ENCODE data around the gene EMX1. TPM values are rescaled to one million over a fixed set of nuclear protein-coding genes. Genes with fewer than 3 reads are reported as not detected.

Gene EMX1
- total RNA-seq, 1 donor from 2014 or later, result 8.2 TPM

DNA sequence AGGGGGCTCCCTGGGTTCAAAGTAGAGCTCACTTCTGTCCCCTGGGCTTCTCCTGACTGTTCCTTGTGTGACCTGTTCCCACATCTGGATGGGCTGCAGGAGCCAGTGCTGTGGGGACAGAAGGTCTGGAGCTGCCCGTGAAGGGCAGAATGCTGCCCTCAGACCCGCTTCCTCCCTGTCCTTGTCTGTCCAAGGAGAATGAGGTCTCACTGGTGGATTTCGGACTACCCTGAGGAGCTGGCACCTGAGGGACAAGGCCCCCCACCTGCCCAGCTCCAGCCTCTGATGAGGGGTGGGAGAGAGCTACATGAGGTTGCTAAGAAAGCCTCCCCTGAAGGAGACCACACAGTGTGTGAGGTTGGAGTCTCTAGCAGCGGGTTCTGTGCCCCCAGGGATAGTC, 15.5 kb downstream of the EMX1 start:
- TF ChIP-seq, protein P1, sequence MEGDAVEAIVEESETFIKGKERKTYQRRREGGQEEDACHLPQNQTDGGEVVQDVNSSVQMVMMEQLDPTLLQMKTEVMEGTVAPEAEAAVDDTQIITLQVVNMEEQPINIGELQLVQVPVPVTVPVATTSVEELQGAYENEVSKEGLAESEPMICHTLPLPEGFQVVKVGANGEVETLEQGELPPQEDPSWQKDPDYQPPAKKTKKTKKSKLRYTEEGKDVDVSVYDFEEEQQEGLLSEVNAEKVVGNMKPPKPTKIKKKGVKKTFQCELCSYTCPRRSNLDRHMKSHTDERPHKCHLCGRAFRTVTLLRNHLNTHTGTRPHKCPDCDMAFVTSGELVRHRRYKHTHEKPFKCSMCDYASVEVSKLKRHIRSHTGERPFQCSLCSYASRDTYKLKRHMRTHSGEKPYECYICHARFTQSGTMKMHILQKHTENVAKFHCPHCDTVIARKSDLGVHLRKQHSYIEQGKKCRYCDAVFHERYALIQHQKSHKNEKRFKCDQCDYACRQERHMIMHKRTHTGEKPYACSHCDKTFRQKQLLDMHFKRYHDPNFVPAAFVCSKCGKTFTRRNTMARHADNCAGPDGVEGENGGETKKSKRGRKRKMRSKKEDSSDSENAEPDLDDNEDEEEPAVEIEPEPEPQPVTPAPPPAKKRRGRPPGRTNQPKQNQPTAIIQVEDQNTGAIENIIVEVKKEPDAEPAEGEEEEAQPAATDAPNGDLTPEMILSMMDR (conservative IDR thresholded peaks at IDR 0.05; ENCODE audit: low read depth, low read length), result no peak
- H3K4me3 ChIP-seq (ENCODE audit: low read depth, low read length), result no peak overlapping the region
- DNase-seq (ENCODE audit: low read depth), result no peak

DNA sequence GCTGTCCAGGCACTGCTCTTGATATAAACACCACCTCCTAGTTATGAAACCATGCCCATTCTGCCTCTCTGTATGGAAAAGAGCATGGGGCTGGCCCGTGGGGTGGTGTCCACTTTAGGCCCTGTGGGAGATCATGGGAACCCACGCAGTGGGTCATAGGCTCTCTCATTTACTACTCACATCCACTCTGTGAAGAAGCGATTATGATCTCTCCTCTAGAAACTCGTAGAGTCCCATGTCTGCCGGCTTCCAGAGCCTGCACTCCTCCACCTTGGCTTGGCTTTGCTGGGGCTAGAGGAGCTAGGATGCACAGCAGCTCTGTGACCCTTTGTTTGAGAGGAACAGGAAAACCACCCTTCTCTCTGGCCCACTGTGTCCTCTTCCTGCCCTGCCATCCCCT, 15.9 kb downstream of the EMX1 start:
- no peak for DNase-seq (ENCODE audit: low read depth)
- TF ChIP-seq, protein P1 (conservative IDR thresholded peaks at IDR 0.05; ENCODE audit: low read depth, low read length), result no peak

DNA sequence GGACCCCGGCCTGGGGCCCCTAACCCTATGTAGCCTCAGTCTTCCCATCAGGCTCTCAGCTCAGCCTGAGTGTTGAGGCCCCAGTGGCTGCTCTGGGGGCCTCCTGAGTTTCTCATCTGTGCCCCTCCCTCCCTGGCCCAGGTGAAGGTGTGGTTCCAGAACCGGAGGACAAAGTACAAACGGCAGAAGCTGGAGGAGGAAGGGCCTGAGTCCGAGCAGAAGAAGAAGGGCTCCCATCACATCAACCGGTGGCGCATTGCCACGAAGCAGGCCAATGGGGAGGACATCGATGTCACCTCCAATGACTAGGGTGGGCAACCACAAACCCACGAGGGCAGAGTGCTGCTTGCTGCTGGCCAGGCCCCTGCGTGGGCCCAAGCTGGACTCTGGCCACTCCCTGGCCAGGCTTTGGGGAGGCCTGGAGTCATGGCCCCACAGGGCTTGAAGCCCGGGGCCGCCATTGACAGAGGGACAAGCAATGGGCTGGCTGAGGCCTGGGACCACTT, 16.4 kb downstream of the EMX1 start:
- H3K4me3 ChIP-seq (ENCODE audit: low read depth, low read length), result no peak overlapping the region
- no peak for DNase-seq (ENCODE audit: low read depth)
- TF ChIP-seq, protein P1 (conservative IDR thresholded peaks at IDR 0.05; ENCODE audit: low read depth, low read length), result no peak

More for the DNA sequence above, 15.9 kb downstream of the EMX1 start:
- H3K4me3 ChIP-seq (ENCODE audit: low read depth, low read length), result no peak overlapping the region

DNA sequence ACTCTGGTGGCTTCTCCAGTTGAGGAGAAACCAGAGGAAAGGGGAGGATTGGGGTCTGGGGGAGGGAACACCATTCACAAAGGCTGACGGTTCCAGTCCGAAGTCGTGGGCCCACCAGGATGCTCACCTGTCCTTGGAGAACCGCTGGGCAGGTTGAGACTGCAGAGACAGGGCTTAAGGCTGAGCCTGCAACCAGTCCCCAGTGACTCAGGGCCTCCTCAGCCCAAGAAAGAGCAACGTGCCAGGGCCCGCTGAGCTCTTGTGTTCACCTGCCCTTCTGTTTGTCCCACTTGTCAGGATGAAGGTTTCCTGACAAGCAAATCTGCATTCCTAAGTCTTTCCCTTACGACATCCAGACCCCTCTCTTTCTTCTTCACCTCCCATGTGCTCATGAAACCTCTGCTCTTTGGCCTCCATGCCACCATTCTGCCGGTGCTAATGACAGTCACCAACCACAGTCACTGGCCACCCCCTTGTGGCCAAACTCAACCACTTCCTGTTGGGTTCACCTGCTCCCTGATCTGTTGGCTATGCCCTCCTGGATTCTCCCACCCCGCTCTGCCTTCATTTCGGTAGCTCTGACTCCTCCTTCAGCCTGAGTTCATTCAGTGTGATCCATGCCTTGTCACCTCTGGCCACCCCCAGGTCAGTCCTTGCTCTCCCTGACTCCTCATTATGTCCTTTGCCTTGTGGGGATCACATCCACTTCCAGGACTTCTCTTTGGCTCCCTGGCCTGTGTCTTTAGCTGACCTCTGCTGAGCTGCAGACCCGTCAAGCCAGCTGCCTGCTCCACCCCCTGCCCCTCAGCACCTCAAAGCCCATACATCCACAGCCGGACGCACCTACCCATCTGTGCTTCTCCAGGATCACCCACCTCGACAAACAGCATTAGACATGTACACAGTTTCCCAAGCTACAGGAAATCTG, 17.6 kb downstream of the EMX1 start:
- H3K4me3 ChIP-seq (ENCODE audit: low read depth, low read length), result no peak overlapping the region
- no peak for DNase-seq (ENCODE audit: low read depth)
- TF ChIP-seq, protein P1 (conservative IDR thresholded peaks at IDR 0.05; ENCODE audit: low read depth, low read length), result peak; percentile 65

DNA sequence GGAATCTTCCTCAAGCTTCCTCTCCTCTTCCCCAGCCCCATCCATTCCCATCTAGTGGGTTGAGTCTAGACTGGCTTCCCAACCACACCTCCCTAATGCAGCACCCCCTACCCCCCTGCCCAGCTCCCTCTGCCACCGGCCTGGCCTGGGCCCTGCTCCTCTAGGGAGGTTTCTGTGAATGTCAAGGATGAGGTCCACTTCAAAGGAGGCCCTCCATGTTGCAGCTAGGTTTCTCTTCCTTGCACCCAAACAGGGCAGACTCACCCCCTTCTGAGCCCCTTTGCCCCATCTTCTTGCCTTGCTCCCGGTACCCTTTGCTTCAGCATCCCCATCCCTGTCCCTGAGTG, 18.3 kb downstream of the EMX1 start:
- DNase-seq (ENCODE audit: low read depth), result no peak
- TF ChIP-seq, protein P1 (conservative IDR thresholded peaks at IDR 0.05; ENCODE audit: low read depth, low read length), result no peak
- no peak overlapping the region for H3K4me3 ChIP-seq (ENCODE audit: low read depth, low read length)

DNA sequence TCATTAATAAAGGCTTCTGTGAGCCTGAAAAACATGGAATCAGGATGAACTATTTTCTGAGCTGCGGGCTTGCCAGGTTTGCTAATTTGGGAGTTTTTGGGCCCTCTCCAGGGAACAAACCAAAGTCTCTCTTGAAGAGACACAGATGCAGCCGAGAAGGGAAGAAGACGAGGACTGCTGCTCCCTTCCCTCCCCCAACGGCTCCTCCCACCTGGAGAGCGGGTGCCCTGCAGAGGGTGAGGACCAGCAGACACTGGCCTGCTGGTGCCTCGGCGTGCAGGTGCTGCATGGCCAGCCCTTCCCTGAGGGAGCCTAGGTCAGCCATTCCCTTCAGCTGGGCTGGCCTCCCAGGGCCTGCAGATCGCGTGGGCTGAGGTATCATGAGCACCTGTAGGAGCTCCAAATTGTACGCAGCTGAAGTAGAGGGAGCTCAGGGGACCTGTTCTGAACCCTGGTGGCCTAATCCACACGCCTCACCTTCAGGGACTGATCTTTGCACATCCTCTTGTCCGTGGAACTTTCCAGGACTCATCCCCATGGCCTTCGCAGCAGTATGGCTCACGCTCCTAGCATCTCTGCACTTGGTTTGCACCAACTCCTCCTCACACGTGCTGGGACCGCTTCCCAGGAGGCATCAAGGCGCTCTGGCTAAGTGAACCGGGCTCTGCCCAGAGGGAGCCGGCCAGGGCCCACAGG, 19.5 kb downstream of the EMX1 start:
- DNase-seq (ENCODE audit: low read depth), result no peak
- TF ChIP-seq, protein P1 (conservative IDR thresholded peaks at IDR 0.05; ENCODE audit: low read depth, low read length), result no peak
- H3K4me3 ChIP-seq (ENCODE audit: low read depth, low read length), result no peak overlapping the region

All from epithelial cell of proximal tubule (primary cell).